Uterus (tissue), 2 donors: ENCODE measurements around the gene KCNJ11.

ENCODE experiments used
- CTCF ChIP-seq, 4 experiments: fragments of 200-600 bp in 2 of 4; fragments of 450-650 bp in 2 of 4; sonication (generic) in 2 of 4; IDR thresholded peaks; one replicate each; pipeline ENCODE4 v1.5.1; 2016 to 2019; ENCODE audit warnings: antibody characterized with exemption in 4 of 4, mild to moderate bottlenecking in 2 of 4, moderate library complexity in 1 of 4
- POLR2A ChIP-seq, 2 donors: fragments of 450-650 bp; IDR thresholded peaks; one replicate each; pipeline ENCODE4 v1.6.1; 2016; ENCODE audit warnings: antibody characterized with exemption in 2 of 2, mild to moderate bottlenecking in 1 of 2, moderate library complexity in 1 of 2

- TF ChIP-seq CTCF (IDR thresholded peaks at IDR 0.05) (no peak), POLR2A (IDR thresholded peaks at IDR 0.05) (no peak)
Observed at GRCh38 chr11:17379383-17380180, 8.9 kb downstream of the KCNJ11 start.
